COR-L47 (cell line): ENCODE data around the gene SNCAIP.
A peak's percentile ranks its signal among the peaks of the same experiment; 100 is the strongest.
"Not testable (repeated sequence)": the region's sequence is repeated elsewhere in the genome, so short reads cannot be mapped to it uniquely, and the experiment has no call there.

Experiments used
- DNase-seq: peaks from one replicate; lab custom pipeline; 2025; lab: John Stamatoyannopoulos, UW

The SNCAIP gene

GRCh38 chr5:122465031-122465577 is 153.1 kb downstream of the SNCAIP start:
- no peak for DNase-seq

- no peak for DNase-seq
Measured at GRCh38 chr5:122465994-122466393, 154.0 kb downstream of the SNCAIP start.

- DNase-seq, result no peak
Measured at GRCh38 chr5:122468351-122469116, 156.5 kb downstream of the SNCAIP start.

GRCh38 chr5:122469384-122469919 is 157.4 kb downstream of the SNCAIP start:
- DNase-seq, result no peak

- DNase-seq, result no peak
Measured at GRCh38 chr5:122470365-122470764, 158.3 kb downstream of the SNCAIP start.

GRCh38 chr5:122471031-122471751 is 159.2 kb downstream of the SNCAIP start:
- DNase-seq, result no peak

- DNase-seq, result no peak
Measured at GRCh38 chr5:122471752-122472061, 159.7 kb downstream of the SNCAIP start.

GRCh38 chr5:122473138-122473843 is 161.3 kb downstream of the SNCAIP start:
- no peak for DNase-seq

- no peak for DNase-seq
Measured at GRCh38 chr5:122473941-122474340, 161.9 kb downstream of the SNCAIP start.

GRCh38 chr5:122478741-122479442 is 166.9 kb downstream of the SNCAIP start:
- no peak for DNase-seq

- DNase-seq, result no peak
Measured at GRCh38 chr5:122480146-122480545, 168.1 kb downstream of the SNCAIP start.

- no peak for DNase-seq
Measured at GRCh38 chr5:122484103-122484502, 172.1 kb downstream of the SNCAIP start.

- no peak for DNase-seq
Measured at GRCh38 chr5:122485226-122485625, 173.2 kb downstream of the SNCAIP start.

- not testable (repeated sequence) for DNase-seq
Measured at GRCh38 chr5:122486616-122487015, 174.6 kb downstream of the SNCAIP start.

GRCh38 chr5:122490718-122491117 is 178.7 kb downstream of the SNCAIP start:
- no peak for DNase-seq

- peak; percentile 16 for DNase-seq
Measured at GRCh38 chr5:122492675-122493074, 180.6 kb downstream of the SNCAIP start.

GRCh38 chr5:122493091-122494021 is 181.3 kb downstream of the SNCAIP start:
- peak; percentile 25 for DNase-seq

GRCh38 chr5:122494109-122494508 is 182.1 kb downstream of the SNCAIP start:
- peak; percentile 29 for DNase-seq

GRCh38 chr5:122498163-122498562 is 186.1 kb downstream of the SNCAIP start:
- DNase-seq, result peak; percentile 34

- DNase-seq, result no peak
Measured at GRCh38 chr5:122499585-122499984, 187.5 kb downstream of the SNCAIP start.
